ENCODE data around the gene LINGO4.

Gene LINGO4, protein sequence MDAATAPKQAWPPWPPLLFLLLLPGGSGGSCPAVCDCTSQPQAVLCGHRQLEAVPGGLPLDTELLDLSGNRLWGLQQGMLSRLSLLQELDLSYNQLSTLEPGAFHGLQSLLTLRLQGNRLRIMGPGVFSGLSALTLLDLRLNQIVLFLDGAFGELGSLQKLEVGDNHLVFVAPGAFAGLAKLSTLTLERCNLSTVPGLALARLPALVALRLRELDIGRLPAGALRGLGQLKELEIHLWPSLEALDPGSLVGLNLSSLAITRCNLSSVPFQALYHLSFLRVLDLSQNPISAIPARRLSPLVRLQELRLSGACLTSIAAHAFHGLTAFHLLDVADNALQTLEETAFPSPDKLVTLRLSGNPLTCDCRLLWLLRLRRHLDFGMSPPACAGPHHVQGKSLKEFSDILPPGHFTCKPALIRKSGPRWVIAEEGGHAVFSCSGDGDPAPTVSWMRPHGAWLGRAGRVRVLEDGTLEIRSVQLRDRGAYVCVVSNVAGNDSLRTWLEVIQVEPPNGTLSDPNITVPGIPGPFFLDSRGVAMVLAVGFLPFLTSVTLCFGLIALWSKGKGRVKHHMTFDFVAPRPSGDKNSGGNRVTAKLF

DNA sequence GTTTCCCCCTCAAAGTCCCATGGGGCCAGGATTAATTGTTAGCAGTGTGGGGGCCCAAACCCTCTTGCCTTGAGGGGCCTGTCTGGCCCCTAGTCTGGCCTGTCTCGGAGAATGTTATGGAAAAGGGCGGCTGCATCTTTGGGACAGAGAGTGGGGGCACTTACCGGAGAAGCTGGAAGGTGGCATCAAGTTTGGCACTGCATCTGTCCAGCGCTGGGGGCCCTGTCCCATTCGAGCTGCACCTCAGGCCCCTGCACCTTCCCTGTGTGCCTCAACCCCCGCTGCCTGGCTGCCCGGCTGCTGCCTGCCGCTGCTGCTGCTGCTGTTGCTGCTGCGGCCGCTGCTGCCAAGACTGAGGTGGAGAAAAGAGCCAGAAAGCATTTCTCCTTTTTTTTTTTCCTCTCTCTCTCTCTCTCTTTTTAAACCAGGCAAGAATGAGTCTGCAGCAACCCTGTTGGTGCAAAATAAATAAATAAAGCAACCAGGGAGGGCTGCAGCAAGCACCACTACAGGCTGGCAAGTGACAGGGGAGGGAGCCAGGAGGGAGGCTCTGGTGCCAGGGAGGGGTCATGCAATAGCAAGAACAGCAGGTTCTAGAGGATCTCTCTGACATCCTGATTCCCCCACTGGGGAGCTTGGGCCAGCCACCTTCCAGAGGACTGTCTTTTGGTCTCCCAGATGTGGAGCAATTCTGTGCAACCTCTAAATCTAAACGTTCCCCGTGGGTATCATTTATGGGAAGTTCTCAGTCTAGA lies at the start of gene LINGO4:
LINGO4 (minus strand) TSS at position 354 of the 755 bp plus-strand sequence. CDS start 2,715 bp downstream, outside the sequence.
- DNase-seq (ENCODE audit: low read depth in 2 of 2), result no peak
- TF ChIP-seq, protein P1, sequence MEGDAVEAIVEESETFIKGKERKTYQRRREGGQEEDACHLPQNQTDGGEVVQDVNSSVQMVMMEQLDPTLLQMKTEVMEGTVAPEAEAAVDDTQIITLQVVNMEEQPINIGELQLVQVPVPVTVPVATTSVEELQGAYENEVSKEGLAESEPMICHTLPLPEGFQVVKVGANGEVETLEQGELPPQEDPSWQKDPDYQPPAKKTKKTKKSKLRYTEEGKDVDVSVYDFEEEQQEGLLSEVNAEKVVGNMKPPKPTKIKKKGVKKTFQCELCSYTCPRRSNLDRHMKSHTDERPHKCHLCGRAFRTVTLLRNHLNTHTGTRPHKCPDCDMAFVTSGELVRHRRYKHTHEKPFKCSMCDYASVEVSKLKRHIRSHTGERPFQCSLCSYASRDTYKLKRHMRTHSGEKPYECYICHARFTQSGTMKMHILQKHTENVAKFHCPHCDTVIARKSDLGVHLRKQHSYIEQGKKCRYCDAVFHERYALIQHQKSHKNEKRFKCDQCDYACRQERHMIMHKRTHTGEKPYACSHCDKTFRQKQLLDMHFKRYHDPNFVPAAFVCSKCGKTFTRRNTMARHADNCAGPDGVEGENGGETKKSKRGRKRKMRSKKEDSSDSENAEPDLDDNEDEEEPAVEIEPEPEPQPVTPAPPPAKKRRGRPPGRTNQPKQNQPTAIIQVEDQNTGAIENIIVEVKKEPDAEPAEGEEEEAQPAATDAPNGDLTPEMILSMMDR (IDR thresholded peaks at IDR 0.05; ENCODE audit: low read depth, low read length), result no peak
- no peak within 1 kb of the TSS for H3K4me3 ChIP-seq (replicated peaks in 1 of 2; ENCODE audit: low read depth in 2 of 2, low read length in 2 of 2)

DNA sequence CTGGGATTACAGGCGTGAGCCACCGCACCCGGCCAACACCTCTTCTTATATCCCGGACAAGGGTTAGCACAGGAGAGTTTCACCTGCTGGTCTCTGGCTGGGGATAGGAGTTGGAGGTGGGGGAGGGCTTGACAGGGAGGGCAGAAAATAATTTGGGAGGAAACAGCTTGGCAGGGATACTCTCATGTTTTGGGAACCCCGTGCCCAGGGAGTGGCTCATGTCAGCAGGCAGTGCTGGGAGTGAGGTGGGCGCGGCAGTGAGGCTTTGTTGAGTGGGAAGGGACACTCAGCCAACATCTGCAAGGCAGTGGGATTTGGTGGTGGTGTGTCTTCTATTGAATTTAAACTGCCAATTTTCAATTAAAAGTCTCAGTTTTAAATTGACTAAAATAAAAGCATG lies 49.4 kb upstream of the LINGO4 start:
- H3K4me3 ChIP-seq (replicated peaks in 1 of 2; ENCODE audit: low read depth in 2 of 2, low read length in 2 of 2), result no peak overlapping the region
- TF ChIP-seq, protein P1 (IDR thresholded peaks at IDR 0.05; ENCODE audit: low read depth, low read length), result no peak
- no peak for DNase-seq (ENCODE audit: low read depth in 2 of 2)

DNA sequence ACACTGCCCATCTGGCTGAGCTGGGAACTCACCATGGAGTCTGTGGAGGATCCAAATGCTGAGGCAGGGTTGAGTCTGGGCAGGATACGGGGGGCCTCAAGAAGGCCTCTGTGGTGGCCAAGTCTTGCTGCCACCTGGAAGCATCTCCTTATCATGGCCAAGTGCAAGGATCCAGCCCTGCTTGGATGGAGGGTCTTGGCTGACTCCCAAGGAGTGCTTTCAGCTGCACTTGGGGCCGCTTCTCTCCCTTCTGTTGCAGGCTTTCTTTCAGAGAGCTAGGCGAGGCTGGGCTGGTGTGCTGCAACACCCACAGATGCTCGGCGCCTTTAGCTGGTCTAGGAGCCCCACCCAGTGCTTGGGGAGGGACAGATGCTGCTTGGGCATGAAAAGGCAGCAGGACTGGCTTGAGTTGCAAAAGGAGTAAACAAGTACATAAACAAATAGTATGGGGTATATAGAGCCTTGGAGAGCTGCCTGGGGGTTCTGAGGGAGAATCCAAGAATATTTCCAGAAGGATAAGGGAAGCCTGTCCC lies 48.3 kb upstream of the LINGO4 start, which contains the start of gene THEM5:
THEM5 (minus strand) TSS at position 302 of the 533 bp plus-strand sequence; CDS start at position 155, 147 bp downstream.
- DNase-seq (ENCODE audit: low read depth in 2 of 2), result no peak
- TF ChIP-seq, protein P1 (IDR thresholded peaks at IDR 0.05; ENCODE audit: low read depth, low read length), result no peak
- no peak within 1 kb of the TSS for H3K4me3 ChIP-seq (replicated peaks in 1 of 2; ENCODE audit: low read depth in 2 of 2, low read length in 2 of 2)

DNA sequence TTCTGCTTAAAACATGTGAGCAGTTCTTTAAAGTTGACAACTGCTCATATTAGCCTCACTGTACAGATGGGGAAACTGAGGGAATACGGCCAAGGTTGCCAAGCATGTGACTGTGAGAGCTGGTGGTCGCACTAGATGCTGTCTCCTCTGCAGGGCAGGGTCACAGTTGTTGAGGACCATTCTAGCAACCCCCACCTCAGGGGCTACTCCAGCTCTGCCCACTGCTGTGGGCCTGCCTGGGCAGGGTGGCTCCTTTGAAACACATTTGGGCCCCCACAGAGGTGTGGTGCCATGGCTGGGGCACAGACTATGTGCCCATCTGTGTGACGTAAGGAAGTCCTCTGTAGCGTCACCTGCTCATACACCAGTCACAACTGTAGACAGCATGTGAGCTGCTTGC lies 47.5 kb upstream of the LINGO4 start:
- TF ChIP-seq, protein P1 (IDR thresholded peaks at IDR 0.05; ENCODE audit: low read depth, low read length), result no peak
- no peak for DNase-seq (ENCODE audit: low read depth in 2 of 2)
- no peak overlapping the region for H3K4me3 ChIP-seq (replicated peaks in 1 of 2; ENCODE audit: low read depth in 2 of 2, low read length in 2 of 2)

DNA sequence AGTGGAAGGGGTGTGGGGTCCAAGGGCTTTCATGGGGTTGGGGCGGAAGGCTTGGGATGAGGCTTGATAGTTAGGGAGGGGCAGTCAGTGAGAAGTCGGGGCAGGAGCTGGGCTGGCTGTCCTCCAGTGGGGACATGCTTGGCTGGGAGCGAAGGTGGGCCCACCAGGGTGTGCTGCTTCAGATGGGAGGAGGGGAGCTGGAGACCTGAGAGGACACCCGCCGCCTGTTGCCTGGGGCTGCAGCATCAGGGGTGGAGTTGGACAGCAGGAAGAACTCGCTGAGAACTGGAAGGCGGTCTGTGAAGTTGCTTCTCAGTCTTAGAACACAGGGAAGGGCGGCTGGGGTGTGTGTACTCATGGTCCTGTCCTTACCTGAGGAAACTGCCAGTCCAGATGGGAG lies 46.7 kb upstream of the LINGO4 start:
- no peak for DNase-seq (ENCODE audit: low read depth in 2 of 2)
- H3K4me3 ChIP-seq (replicated peaks in 1 of 2; ENCODE audit: low read depth in 2 of 2, low read length in 2 of 2), result no peak overlapping the region
- TF ChIP-seq, protein P1 (IDR thresholded peaks at IDR 0.05; ENCODE audit: low read depth, low read length), result no peak

DNA sequence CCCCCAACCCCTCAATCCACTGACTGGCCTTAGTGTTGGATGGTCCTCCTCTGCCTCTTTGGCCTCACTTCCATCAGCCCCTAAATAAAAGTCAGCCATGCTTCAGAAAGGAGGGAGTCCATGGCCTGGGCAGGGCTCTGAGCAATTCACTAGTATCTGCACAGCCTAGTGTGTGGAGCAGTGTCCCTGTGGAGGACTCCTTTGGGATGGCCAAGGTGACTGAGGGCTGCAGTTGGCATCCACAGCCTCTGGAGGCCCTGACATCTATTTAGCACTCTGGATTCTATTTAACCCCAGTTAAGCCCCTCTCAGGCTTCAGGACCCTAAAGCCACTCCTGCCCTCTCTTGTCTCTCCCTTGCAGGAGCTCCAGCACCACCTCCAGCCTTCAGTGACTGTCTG lies 44.7 kb upstream of the LINGO4 start:
- no peak overlapping the region for H3K4me3 ChIP-seq (replicated peaks in 1 of 2; ENCODE audit: low read depth in 2 of 2, low read length in 2 of 2)
- no peak for DNase-seq (ENCODE audit: low read depth in 2 of 2)
- TF ChIP-seq, protein P1 (IDR thresholded peaks at IDR 0.05; ENCODE audit: low read depth, low read length), result no peak

Measured in cardiac fibroblast (primary cell).